Lung (tissue), 12 donors: ENCODE results near the gene INSYN2A. TPM values are rescaled to one million over a fixed set of nuclear protein-coding genes. Genes with fewer than 3 reads are reported as not detected.

ENCODE experiments used
- ATAC-seq: fragments of 200-7000 bp; cut with Tn5 transposase; one replicate; pipeline ENCODE4 v1.9.1; 2020; ENCODE audit warnings: moderate number of reproducible peaks; ENCODE audit not compliant: insufficient read depth, low FRiP score
- DNase-seq, 3 donors: peaks; one replicate each; pipeline ENCODE4 v3.0.0-alpha.2; 2013 to 2017
- H3K27ac ChIP-seq, 2 donors: one replicate each; pipeline ENCODE4 v1.5.1; 2013; ENCODE audit warnings: mild to moderate bottlenecking in 2 of 2, moderate library complexity in 2 of 2, control low read depth in 1 of 2, inconsistent platforms in 1 of 2, low read depth in 1 of 2, low read length in 1 of 2
- H3K27me3 ChIP-seq, 3 donors: one replicate each; pipeline ENCODE4 v1.5.1; 2013; ENCODE audit warnings: low read length in 2 of 3; ENCODE audit not compliant: control insufficient read depth in 3 of 3, insufficient read depth in 3 of 3
- H3K36me3 ChIP-seq, 4 donors: one replicate each; pipeline ENCODE4 v1.5.1; 2013; ENCODE audit warnings: low read length in 4 of 4, mild to moderate bottlenecking in 1 of 4, moderate library complexity in 1 of 4; ENCODE audit not compliant: control insufficient read depth in 4 of 4, insufficient read depth in 4 of 4
- H3K4me1 ChIP-seq, 5 donors: one replicate each; pipeline ENCODE4 v1.5.1; 2013; ENCODE audit warnings: low read length in 5 of 5, mild to moderate bottlenecking in 2 of 5, moderate library complexity in 1 of 5; ENCODE audit not compliant: control insufficient read depth in 5 of 5, insufficient read depth in 5 of 5
- H3K4me3 ChIP-seq: one replicate; pipeline ENCODE4 v1.5.1; 2013; ENCODE audit warnings: mild to moderate bottlenecking, control low read depth, moderate library complexity
- H3K9ac ChIP-seq, 2 donors: one replicate each; pipeline ENCODE4 v1.5.1; 2013; ENCODE audit warnings: low read length in 2 of 2, control low read depth in 1 of 2; ENCODE audit not compliant: insufficient read depth in 1 of 2
- H3K9me3 ChIP-seq, 4 donors: one replicate each; pipeline ENCODE4 v1.5.1; 2013; ENCODE audit warnings: low read length in 3 of 4, mild to moderate bottlenecking in 1 of 4, moderate library complexity in 1 of 4; ENCODE audit not compliant: control insufficient read depth in 4 of 4, insufficient read depth in 3 of 4
- WGBS, 2 donors: extraction: QIAGEN DNeasy Blood & Tissue Kit; methylation state at CpG; one replicate each; pipeline ENCODE4 v1.1.7; 2013; 5-methylcytosine and 5-hydroxymethylcytosine counted together
- polyA plus RNA-seq, 2 donors: library from polyadenylated mRNA; stranded (reverse); fragments of 200-250 nt; gene quantifications; one replicate each; pipeline ENCODE4 v1.2.1, GENCODE V29; 2013
- total RNA-seq, 2 donors: library from RNA; depleted of rRNA in 1 of 2; stranded (reverse); fragments of >200 nt in 1 of 2; gene quantifications; one replicate each; pipeline ENCODE4 v1.2.1, GENCODE V29; 2014 to 2021
- TF ChIP-seq, protein P1 (sequence below): IDR thresholded peaks from 2 replicates; pipeline ENCODE4 v1.5.1; 2012; ENCODE audit warnings: mild to moderate bottlenecking; ENCODE audit errors: control extremely low read depth, extremely low read depth
- donor health status: control.
- donor health status: control.
- donor health status: Bipolar disorder and iron deficiency.
- donor health status: healthy.
- donor health status: DM: yes; HTN: yes; CAD: no.

INSYN2A gene
- total and polyA plus RNA-seq, 4 donors, result 0.05 to 2.3 (median 0.13) TPM

DNA sequence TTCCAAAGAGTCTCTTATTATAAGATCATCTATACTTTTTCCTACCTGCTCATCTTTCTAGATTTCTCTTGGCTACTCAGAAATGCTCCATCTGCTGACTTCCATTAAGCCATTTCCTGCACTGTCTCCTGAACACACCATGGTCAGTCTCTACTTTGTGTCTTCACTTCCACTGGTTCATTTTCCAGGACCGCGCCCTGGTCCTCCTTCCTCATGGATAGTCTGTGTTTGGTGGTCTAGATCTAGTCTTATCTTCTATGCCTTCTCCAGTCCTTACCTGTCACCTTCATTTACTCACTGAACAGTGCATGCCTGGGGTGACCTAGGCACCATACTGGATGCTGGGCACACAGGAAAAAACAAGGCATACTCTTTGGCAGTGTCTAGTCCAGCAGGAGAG is 11.8 kb downstream of the INSYN2A start:
- Histone ChIP-seq H3K4me3 (no peak overlapping the region), H3K27ac (no peak overlapping the region), H3K9ac (no peak overlapping the region), H3K9me3 (peaks cover 0 to 3% (median 0%) of the 10 kb centered on the region in 4 donors), H3K27me3 (no peaks in the 10 kb centered on the region), H3K36me3 (peaks cover 0 to 4% (median 0%) of the 10 kb centered on the region in 4 donors), H3K4me1 (peaks cover 0 to 2% (median 0%) of the 10 kb centered on the region in 5 donors)
- DNase-seq, result no peak
- ATAC-seq, result no peak
- TF ChIP-seq, protein P1, sequence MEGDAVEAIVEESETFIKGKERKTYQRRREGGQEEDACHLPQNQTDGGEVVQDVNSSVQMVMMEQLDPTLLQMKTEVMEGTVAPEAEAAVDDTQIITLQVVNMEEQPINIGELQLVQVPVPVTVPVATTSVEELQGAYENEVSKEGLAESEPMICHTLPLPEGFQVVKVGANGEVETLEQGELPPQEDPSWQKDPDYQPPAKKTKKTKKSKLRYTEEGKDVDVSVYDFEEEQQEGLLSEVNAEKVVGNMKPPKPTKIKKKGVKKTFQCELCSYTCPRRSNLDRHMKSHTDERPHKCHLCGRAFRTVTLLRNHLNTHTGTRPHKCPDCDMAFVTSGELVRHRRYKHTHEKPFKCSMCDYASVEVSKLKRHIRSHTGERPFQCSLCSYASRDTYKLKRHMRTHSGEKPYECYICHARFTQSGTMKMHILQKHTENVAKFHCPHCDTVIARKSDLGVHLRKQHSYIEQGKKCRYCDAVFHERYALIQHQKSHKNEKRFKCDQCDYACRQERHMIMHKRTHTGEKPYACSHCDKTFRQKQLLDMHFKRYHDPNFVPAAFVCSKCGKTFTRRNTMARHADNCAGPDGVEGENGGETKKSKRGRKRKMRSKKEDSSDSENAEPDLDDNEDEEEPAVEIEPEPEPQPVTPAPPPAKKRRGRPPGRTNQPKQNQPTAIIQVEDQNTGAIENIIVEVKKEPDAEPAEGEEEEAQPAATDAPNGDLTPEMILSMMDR, result no peak
- WGBS, 2 donors, result 97 to 98% methylated on average over 2 of the region's 2 CpGs

DNA sequence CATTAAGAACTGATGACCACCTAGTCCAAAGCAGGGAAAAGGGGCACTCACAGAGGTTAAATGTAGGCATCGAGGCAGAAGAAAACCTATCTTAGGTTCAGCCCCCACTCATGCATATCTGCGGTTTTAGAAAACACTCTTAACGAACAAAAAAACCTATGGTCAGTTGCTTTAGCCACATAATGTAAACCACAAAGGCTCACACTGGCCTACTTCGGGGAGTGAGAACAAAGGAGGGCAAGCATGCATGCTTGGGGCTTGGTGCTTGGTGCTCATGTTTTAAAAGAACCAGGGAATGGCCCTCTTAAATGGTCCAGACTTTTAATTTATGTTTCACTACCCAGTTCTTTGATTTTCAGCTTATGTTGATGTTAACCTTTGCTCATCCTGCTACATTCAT is 14.2 kb downstream of the INSYN2A start:
- Histone ChIP-seq H3K4me1 (peaks cover 0 to 2% (median 0%) of the 10 kb centered on the region in 5 donors), H3K27ac (no peak overlapping the region), H3K9me3 (no peaks in the 10 kb centered on the region), H3K36me3 (peaks cover 0 to 4% (median 2%) of the 10 kb centered on the region in 4 donors), H3K9ac (no peak overlapping the region), H3K27me3 (no peaks in the 10 kb centered on the region), H3K4me3 (no peak overlapping the region)
- ATAC-seq, result no peak
- DNase-seq, result no peak
- TF ChIP-seq, protein P1, result no peak
- WGBS, 2 donors, result 90 to 92% methylated on average over 4 of the region's 4 CpGs

DNA sequence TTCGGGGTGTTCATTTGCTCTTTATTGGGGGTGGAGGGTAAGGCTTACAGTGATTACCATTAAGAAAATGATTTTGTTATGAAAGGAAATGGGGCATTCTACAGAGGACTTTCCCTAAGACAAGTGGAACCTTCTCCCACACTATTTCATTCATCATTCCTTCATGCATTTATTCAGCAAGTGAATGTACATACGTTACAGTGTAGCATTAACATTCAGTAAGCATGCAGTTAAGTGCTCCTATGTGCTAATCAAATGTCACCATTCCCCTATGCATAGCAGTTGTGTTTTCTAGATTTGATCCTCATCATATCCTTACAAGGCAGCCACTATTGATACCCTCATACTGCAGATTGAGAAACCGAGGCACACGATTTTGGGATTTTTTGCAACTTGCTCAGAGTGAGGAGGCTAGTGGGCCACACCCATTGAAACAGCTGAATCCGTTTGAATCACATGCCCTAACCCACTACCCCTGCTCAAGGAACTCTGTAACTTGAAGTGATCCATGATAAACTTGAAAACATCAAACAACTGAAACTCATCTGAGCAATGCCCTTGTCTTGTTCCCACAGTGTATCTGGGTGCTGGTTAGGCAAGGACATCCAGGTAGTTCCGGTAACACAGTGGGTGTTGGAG is 16.7 kb downstream of the INSYN2A start:
- Histone ChIP-seq H3K4me3 (no peak overlapping the region), H3K27ac (no peak overlapping the region), H3K9ac (no peak overlapping the region), H3K27me3 (no peaks in the 10 kb centered on the region), H3K4me1 (no peaks in the 10 kb centered on the region), H3K36me3 (peaks cover 0 to 8% (median 3%) of the 10 kb centered on the region in 4 donors), H3K9me3 (no peaks in the 10 kb centered on the region)
- ATAC-seq (no peak), DNase-seq (no peak)
- 95% methylated on average over 6 of the region's 6 CpGs for WGBS, 2 donors
- TF ChIP-seq, protein P1, result no peak

DNA sequence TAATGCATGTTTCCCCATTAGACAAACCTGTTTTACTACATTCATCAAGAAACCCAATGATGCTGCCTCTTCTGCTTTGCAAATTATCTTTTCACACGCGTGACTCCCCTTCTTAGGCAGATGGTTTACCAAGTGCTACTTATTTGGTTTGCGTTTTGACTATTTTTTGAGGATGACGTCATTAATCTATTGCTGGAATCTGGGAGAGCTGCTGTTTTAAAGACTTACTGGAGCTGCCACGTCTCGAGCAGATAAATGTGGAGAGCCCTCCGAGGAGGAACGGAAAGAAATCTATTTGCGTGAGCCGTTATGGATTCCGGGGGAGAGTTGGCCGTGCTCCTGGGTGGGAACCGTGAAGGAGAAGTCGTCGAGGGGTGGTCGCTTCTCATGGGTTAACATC is 19.7 kb downstream of the INSYN2A start:
- DNase-seq, result no peak
- H3K36me3 ChIP-seq, result peaks cover 0 to 9% (median 3%) of the 10 kb centered on the region in 4 donors
- H3K9ac ChIP-seq, result no peak overlapping the region
- H3K27ac ChIP-seq, result no peak overlapping the region
- no peaks in the 10 kb centered on the region for H3K4me1 ChIP-seq
- TF ChIP-seq, protein P1, result no peak
- no peaks in the 10 kb centered on the region for H3K9me3 ChIP-seq
- WGBS, 2 donors, result 92 to 94% methylated on average over 16 of the region's 16 CpGs
- H3K27me3 ChIP-seq, result no peaks in the 10 kb centered on the region
- ATAC-seq, result no peak
- H3K4me3 ChIP-seq, result no peak overlapping the region
